GM20431 (cell line): ENCODE results near the gene B4GALT5.

Experiments
- in situ Hi-C: fragments of 300-500 bp; cut with MseI, MboI; formaldehyde crosslinking; loops from one replicate; pipeline ENCODE4 v1.15.0; 2020; ENCODE audit warnings: low sequenced_read_pairs; ENCODE audit not compliant: unreplicated experiment

B4GALT5 gene

GRCh38 chr20:49615401-49616153 lies 98.1 kb downstream of the B4GALT5 start:
- in situ Hi-C loops = loop anchor here (10.0 kb wide), 1 partner anchor 239 kb away; no protein-coding TSS in a partner anchor

- in situ Hi-C loops = loop anchor here (10.0 kb wide), 1 partner anchor 240 kb away; no protein-coding TSS in a partner anchor
Measured at GRCh38 chr20:49615051-49615400, 98.7 kb downstream of the B4GALT5 start.

DNA sequence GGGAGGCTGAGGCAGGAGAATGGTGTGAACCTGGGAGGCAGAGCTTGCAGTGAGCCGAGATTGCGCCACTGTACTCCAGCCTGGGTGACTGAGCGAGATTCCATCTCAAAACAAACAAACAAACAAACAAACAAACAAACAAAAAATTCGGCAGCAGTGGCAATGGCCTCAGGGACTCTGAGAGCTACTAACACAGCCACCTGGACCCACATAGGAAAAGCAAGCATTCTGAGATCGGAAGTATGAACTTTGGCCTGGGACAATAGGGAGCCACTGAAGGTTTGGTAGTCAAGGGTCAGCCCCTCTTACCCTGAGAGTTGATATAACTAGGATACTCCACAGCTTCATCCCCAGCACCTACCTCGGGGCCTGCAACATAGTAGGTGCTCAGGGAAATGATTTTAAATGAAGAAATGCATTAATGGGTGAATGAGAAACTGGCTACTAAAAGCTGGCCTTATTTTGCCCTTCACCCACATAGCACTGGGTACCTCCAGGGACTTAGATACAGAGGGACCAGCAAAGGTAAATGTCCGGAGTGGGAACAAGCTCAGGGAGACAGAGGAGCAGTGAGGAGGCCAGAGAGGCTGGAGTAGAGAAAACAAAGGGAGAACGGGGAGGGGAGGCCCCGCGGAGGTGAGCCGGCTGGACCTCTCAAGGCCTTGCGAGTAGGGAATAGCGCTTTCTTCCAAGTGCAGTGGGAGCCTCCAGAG lies 99.2 kb downstream of the B4GALT5 start:
- in situ Hi-C loops = loop anchor here (10.0 kb wide), 1 partner anchor 240 kb away; no protein-coding TSS in a partner anchor

- in situ Hi-C loops = loop anchor here (10.0 kb wide), 1 partner anchor 243 kb away; no protein-coding TSS in a partner anchor
Measured at GRCh38 chr20:49612127-49612738, 101.4 kb downstream of the B4GALT5 start.

GRCh38 chr20:49611539-49612126 lies 102.0 kb downstream of the B4GALT5 start:
- in situ Hi-C loops = loop anchor here (10.0 kb wide), 1 partner anchor 243 kb away; no protein-coding TSS in a partner anchor

DNA sequence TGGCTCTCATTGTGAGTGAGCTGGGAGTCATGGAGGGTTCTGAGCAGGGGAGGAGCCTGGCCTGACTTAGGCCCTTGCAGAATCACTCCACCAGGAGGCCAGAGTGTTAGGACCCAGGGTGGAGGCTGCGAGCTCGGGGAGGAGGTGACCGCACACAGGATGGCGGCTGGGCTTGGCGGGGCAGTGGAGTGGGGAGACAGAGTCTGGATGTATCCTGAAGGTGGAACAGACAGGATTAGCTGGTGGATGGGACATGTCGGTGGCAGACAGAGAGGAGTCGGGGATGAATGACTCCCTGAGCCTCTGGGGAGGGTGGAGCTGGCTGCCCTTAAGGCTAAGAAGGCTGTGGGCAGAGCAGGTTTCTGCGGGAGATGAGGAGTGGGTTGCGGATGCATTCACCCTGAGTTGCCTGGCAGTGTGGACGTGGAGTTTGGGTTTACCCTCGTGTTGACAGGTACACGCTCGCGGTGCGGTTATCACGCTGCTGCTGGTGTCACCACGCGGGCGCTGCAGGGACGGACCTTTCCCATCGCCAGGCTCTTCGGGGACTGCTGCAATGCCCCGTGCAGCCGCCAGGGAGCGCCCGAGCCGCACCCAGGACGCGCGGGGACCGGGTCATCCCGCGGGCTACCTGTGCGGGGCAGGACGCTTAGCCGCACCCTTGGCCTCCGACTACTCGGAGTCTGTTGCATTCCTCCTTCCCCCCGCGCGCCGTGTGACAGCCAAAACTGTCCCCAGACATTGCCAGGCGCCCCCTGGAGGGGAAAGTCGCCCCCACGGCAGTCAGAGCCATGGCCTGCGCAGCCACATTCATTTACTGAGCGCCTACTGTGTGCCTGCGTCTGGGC lies 102.8 kb downstream of the B4GALT5 start:
- in situ Hi-C loops = loop anchor here (10.0 kb wide), 1 partner anchor 244 kb away; no protein-coding TSS in a partner anchor

- in situ Hi-C loops = no loop called here
Measured at GRCh38 chr20:49608752-49609670, 104.7 kb downstream of the B4GALT5 start.

- in situ Hi-C loops = no loop called here
Measured at GRCh38 chr20:49607568-49607967, 106.1 kb downstream of the B4GALT5 start.

GRCh38 chr20:49603209-49603627 lies 110.5 kb downstream of the B4GALT5 start:
- in situ Hi-C loops = no loop called here

DNA sequence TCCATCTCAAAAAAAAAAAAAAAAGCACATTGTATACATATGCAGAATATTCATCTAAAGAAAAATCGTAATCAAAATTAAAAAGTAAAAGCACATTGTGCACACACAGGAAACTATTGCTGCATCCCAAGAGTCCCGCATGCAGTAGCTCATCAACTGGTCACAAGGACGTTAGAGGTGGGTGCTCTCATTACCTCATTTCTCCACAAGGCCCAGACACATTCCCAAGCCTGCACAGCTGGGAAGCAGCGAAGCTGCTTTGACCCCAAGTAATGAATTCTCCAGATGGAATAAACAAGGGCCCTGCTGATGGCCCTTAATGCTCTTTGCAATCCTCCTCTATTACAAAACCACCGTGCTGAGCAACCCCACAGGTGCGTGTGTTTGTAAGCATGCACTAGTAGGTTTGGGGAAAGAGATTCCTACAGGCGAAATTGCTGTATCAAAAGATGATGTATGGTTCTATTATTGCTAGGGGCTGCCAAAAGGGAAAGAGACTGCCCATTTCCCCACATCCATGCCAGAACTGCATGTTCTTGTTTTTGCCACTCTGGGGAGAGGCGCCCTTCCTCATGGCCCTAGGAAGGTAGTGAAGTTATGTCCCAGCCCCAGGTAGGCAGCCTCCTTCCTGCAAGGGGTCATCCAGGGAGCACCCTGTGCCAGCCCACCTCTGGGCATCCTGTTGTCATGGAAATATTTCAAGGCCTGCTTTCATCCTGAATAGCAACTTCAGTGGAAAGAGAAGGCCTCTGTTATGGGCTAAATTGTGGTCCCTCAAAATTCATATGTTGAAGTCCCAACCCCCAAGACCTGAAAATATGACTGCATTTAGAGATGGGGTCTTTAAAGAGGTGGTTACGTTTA lies 111.1 kb downstream of the B4GALT5 start:
- in situ Hi-C loops = no loop called here

GRCh38 chr20:49601153-49601924 lies 112.3 kb downstream of the B4GALT5 start:
- in situ Hi-C loops = no loop called here

GRCh38 chr20:49599746-49600113 lies 113.9 kb downstream of the B4GALT5 start:
- in situ Hi-C loops = no loop called here

GRCh38 chr20:49597825-49598395 lies 115.8 kb downstream of the B4GALT5 start:
- in situ Hi-C loops = no loop called here

DNA sequence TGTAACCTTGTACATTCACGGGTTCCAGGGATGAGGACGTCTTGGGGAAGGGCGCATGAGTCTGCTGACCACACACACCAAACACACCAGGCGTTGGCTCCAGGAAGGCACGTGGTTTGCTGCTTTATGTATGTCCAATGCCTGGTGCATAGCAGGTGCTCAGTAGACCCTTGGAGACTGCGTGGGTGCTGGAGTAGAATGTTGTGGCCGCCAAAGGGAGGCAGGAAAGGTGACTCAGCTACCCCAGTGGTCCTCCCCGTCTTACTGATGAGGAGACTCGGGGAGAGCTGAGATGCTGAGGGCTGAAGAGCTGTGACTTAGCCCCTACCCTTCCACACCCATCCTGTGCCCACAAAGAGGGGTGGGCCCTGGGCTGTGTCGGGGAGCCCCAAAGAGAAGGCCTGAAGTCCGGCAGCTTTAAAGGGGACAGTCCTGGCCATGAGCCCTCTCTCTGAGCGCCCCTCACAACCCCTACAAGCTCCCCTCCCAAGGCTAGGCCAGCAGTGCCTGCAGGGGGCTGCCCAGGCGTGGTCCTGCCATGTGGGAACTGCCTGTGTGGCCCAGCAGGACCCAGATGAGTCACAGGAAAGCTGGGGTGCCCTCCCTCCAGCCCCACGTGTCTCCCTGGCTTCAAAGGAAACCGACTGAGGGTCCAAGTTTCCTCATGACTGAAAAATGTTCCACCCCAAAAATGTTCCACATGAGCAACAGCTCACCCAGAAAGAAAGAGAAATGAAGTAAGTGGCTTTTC lies 117.7 kb downstream of the B4GALT5 start:
- in situ Hi-C loops = no loop called here

GRCh38 chr20:49595346-49595745 lies 118.3 kb downstream of the B4GALT5 start:
- in situ Hi-C loops = no loop called here

GRCh38 chr20:49594931-49595315 lies 118.8 kb downstream of the B4GALT5 start:
- in situ Hi-C loops = no loop called here
